GM20000 (cell line): Measurements from ENCODE around the gene POU2AF3.

ENCODE experiments used
- DNase-seq: peaks from one replicate; pipeline ENCODE4 v3.0.0; 2012; ENCODE audit warnings: low spot score
- TF ChIP-seq, protein P1 (sequence below): IDR thresholded peaks from 2 replicates; pipeline ENCODE4 v1.5.1; 2012; ENCODE audit warnings: mild to moderate bottlenecking, control low read depth; ENCODE audit errors: extremely low read depth, missing control alignments

POU2AF3 gene

DNA sequence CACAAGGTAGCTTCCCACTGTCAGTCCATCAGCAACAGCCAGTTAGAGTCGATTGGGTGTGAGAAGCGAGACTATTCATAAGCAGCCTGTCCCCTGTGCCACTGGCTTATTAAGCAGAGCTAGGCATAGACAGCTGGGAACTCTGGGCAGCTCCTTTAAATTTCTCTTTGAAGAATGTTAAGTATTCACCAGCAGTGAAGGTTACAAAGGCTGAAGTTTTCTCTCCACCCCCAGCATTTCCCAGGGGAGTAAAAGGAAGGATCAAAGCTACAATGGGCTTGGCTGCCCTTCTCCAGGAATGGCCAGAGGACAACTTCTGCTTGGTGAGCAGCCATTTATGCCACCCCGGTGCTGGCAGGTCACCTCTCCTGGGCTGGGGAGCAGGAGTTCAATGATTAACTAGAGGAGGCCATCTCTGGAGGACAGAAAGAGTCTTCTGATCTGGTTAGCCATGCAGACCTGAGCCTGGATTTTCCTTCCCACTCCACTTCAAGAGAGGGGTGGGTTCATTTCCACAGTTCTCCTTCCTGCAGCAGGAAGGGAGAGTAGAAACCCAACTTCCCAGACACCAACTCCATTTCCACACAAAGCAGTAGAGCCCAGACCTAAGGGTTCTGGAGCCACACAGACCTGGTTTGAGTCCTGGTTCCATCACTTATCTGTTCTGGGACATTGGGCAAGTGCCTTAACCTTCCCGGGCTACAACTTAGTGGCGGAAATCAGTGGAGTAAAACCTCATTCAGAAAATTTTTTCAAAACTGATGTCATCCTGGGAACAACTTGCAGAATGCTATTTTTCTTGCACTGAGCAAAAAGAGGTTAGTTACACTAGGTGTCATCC, 22.6 kb downstream of the POU2AF3 start:
- TF ChIP-seq, protein P1, sequence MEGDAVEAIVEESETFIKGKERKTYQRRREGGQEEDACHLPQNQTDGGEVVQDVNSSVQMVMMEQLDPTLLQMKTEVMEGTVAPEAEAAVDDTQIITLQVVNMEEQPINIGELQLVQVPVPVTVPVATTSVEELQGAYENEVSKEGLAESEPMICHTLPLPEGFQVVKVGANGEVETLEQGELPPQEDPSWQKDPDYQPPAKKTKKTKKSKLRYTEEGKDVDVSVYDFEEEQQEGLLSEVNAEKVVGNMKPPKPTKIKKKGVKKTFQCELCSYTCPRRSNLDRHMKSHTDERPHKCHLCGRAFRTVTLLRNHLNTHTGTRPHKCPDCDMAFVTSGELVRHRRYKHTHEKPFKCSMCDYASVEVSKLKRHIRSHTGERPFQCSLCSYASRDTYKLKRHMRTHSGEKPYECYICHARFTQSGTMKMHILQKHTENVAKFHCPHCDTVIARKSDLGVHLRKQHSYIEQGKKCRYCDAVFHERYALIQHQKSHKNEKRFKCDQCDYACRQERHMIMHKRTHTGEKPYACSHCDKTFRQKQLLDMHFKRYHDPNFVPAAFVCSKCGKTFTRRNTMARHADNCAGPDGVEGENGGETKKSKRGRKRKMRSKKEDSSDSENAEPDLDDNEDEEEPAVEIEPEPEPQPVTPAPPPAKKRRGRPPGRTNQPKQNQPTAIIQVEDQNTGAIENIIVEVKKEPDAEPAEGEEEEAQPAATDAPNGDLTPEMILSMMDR, result no peak
- DNase-seq, result no peak

DNA sequence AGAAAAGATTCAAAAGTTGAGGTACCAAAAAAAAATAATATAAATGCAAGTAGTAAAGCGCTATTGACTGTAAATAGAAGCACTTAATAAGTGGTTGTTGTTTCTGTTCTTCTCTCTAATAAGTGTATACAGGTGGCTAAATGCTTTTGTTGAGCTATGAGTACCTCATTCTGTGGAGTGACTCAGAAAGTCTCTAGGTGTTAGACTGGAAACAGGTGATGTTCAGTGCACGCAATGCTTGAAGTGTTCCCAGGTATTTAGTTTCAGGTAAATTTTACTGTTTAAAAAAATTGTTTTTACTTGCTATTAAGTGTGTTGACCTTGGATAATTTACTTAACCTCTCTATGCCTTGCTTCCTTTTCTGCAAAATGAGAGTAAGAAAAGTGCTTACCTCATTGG, 24.2 kb downstream of the POU2AF3 start:
- no peak for DNase-seq
- TF ChIP-seq, protein P1, result no peak

DNA sequence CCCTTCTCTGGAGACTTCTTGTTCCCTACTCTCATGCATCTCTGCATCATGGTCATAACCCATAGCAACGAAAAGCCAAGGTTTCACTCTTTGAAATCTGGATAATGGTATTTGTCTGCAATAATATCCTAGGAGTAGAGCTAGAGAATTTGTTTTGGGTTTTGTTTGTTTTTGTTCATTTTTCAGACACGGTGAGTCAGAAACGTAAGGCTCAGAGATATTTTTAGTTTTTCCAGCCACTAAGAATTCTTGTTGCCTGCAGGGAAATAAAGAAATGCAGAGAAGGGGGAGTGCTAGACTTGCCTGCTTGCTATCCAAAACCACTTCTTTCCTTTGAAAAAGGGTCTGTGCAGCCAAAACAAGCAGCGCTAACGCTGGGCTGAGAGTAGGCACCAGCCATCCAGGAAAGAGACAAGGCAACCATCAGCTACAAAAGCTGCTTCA, 26.0 kb downstream of the POU2AF3 start:
- DNase-seq, result no peak
- TF ChIP-seq, protein P1, result no peak

DNA sequence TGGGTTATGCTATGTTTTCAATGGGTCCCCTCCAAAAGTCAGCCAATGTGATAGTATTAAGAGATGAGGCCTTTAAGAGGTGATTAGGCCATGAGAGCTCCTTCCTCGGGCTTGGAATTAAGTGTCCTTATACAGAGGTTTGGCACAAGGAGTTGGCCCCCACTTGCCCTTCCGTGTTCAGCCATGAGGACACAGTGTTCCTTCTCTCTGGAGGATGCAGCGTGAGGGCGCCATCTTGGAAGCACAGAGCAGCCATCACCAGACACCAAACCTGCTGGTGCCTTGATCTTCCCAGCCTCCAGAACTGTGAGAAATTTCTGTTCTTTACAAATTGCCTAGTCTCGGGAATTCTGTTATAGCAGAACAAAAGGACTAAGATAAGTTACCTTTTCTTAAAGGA, 26.9 kb downstream of the POU2AF3 start:
- no peak for DNase-seq
- TF ChIP-seq, protein P1, result no peak

DNA sequence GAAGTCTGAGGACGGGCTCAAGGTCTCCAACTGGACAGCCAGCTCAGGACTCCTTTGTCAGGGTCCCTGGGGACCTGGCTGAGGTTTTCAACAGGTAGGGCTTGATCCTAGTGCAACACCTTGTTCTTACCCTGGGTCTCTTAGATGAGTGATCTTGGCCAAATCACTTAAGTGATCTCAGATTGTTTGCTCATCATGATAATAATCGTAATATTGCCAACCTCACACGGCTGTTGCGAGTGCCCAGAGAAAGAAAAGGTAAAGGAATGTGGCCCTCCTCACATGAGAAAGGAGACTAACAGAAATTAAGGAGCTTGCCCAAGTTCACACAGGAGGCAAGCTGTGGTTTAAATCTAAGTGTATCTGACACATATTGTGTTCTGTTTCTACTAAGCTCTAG, 28.5 kb downstream of the POU2AF3 start:
- DNase-seq, result no peak
- TF ChIP-seq, protein P1, result no peak

DNA sequence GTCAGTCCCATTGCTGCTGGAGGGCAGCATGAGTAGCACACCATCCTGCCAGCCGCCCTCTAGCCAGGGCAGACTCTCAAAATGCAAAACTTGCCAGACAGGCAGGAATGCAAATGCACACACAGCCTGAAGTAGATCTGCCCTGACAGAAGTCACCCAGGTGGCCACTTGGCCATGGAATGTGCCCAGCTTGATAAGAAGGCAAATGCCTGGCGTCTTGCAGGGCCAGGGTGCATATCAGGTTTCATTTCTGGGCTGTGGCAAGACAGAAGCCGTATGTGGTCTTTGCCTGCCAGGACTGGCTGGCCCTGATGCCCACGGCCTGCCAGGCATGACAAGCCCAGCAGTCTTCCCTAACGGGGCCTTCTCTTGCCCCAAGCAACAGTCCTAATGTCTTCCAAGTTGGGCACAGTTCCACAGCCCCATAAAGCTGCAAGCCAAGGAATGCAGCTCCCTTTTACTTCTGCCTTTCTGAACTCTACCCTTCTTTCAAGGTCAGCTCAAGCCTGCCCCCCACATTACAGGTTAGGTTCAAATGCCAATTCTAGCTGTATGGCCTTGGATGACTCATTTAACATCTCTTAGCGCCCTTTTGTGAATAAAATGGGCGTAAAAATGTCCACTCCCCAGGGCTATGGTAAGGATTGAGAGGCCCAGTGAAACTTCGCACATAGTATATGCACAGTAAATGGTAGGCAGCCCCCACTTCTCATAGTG, 29.7 kb downstream of the POU2AF3 start:
- DNase-seq, result no peak
- TF ChIP-seq, protein P1, result no peak
